H1 (cell line): ENCODE results near the gene ZBED5. TPM values are rescaled to one million over a fixed set of nuclear protein-coding genes. Genes with fewer than 3 reads are reported as not detected.

Experiments used
- ASH2L ChIP-seq: fragments of 200-600, 300-600 bp; sonication (generic); IDR thresholded peaks from one replicate; pipeline ENCODE4 v1.7.1; 2017; ENCODE audit warnings: low read length
- SP2 ChIP-seq: IDR thresholded peaks from 2 replicates; pipeline ENCODE4 v1.6.1; 2012; ENCODE audit warnings: mild to moderate bottlenecking, low read length, inconsistent platforms
- TEAD4 ChIP-seq: IDR thresholded peaks from 2 replicates; pipeline ENCODE4 v1.6.1; 2012; ENCODE audit warnings: low read depth, low read length, inconsistent platforms, mixed read lengths
- ZNF274 ChIP-seq: IDR thresholded peaks from 2 replicates; pipeline ENCODE4 v1.7.0; 2012; ENCODE audit warnings: low read length, borderline replicate concordance; ENCODE audit errors: extremely low read depth
- polyA plus RNA-seq, 7 experiments: library from polyadenylated mRNA; depleted of rRNA in 3 of 7; stranded (reverse) in 5 of 7; unstranded in 2 of 7; fragments of >200 nt in 5 of 7; fragments of 200-250 nt in 2 of 7; gene quantifications; 1 replicate in 5 of 7; 2 replicates in 1 of 7; 4 replicates in 1 of 7; pipeline versions ENCODE4 v1.2.1 to v1.2.3, GENCODE V29; 2011 to 2013; ENCODE audit warnings: missing spikeins in 2 of 7, mixed read lengths in 2 of 7
- total RNA-seq: library from RNA; stranded (reverse); fragmentation: NEBNext Ultra II Directional; extraction: Animal tissue kit (Norgen Biotek cat#: 25700); gene quantifications from 2 replicates; pipeline ENCODE4 v1.2.1, GENCODE V29; 2021
- TF ChIP-seq, protein P1 (sequence below), 3 experiments: IDR thresholded peaks; 1 replicate in 2 of 3; 2 replicates in 1 of 3; pipeline versions ENCODE4 v1.5.1 to v1.6.1; 2011; ENCODE audit warnings: low read length in 3 of 3, mild to moderate bottlenecking in 3 of 3, inconsistent platforms in 2 of 3, low read depth in 1 of 3, moderate library complexity in 1 of 3; ENCODE audit not compliant: insufficient read depth in 1 of 3; ENCODE audit errors: control extremely low read depth in 1 of 3

The ZBED5 gene
- total and polyA plus RNA-seq, 2 of the 8 experiments (the other 6 are each of a cell fraction or from before 2014, with no cell fraction given), result 54.2 to 94.7 TPM

DNA sequence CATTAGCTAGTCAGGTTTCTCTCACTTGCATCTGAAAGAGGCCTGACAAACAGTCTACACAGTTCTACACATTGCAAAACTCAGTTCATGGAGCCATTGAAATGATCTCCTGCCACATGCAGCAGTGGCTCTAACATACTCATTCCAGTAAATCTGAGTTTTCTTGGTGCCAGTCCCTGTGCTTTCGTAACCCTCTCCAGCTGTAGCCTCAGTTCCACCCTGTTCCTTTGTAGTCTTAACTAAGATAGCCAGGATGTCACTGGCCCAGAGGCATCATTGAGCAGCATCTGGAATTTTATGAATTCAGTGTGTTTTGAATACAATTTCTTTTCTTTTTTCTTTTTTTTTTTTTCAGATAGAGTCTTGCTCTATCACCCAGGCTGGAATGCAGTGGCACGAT is 37.4 kb upstream of the ZBED5 start (continued):
- TF ChIP-seq, protein P1, sequence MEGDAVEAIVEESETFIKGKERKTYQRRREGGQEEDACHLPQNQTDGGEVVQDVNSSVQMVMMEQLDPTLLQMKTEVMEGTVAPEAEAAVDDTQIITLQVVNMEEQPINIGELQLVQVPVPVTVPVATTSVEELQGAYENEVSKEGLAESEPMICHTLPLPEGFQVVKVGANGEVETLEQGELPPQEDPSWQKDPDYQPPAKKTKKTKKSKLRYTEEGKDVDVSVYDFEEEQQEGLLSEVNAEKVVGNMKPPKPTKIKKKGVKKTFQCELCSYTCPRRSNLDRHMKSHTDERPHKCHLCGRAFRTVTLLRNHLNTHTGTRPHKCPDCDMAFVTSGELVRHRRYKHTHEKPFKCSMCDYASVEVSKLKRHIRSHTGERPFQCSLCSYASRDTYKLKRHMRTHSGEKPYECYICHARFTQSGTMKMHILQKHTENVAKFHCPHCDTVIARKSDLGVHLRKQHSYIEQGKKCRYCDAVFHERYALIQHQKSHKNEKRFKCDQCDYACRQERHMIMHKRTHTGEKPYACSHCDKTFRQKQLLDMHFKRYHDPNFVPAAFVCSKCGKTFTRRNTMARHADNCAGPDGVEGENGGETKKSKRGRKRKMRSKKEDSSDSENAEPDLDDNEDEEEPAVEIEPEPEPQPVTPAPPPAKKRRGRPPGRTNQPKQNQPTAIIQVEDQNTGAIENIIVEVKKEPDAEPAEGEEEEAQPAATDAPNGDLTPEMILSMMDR (IDR thresholded peaks at IDR 0.05; ENCODE audit: control extremely low read depth in 1 of 3, insufficient read depth in 1 of 3, low read depth in 1 of 3, low read length in 3 of 3), result no peak
- TF ChIP-seq ZNF274, result no peak
- TF ChIP-seq TEAD4, result no peak
- no peak for TF ChIP-seq SP2
- no peak for TF ChIP-seq ASH2L
